Fibroblast of peridontal ligament (primary cell): ENCODE measurements around the gene ANKRD27.
"Not testable (repeated sequence)": the region's sequence is repeated elsewhere in the genome, so short reads cannot be mapped to it uniquely, and the experiment has no call there.

Source experiments
- DNase-seq: peaks from one replicate; pipeline ENCODE4 v3.0.0-alpha.2; 2010; ENCODE audit errors: extremely low read depth

Gene ANKRD27

GRCh38 chr19:32652331-32652730 is 22.6 kb downstream of the ANKRD27 start:
- DNase-seq: not testable (repeated sequence)

DNA sequence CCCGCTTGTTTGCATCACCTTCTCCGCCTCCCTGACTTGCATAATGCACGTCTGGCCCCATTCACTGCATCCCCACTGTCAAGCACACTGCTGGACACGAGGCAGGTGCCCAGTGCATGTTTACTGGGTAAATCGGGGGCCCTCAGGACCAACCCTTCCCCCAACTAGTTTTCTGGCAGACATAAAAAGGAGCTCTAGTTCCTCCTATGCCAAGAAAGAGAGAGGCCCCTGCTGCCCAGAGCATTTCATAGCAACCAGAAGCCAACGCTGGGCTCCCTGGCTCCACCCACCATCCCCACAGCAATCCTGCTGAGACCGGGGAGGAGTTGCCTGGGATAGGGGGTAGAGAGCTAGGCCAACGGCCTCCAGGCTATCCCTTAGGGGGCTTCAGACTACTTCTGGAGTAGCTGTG is 23.2 kb downstream of the ANKRD27 start:
- DNase-seq: no peak

- DNase-seq: no peak
Measured at GRCh38 chr19:32650671-32651070, 24.3 kb downstream of the ANKRD27 start.

DNA sequence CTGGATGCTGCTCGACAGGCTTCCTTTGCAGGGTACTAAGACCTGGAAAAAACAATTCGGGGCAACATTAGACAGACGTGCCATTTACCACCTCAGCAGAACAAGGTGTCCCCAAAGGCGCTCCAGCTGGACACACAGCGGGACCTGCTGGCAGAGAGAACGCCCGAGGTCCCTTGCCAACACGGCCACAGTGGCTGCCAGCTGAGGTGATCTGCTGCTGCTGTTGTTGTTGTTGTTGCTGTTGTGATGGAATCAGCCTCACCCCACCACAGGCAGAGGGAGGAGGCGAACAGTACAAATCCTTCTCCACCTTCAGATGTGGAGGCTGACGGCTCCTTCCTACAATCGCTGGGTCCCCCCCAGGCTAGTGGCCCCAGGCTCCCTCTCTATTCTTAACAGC is 25.2 kb downstream of the ANKRD27 start:
- DNase-seq: no peak

GRCh38 chr19:32647361-32647760 is 27.6 kb downstream of the ANKRD27 start:
- DNase-seq: no peak

- no peak for DNase-seq
Measured at GRCh38 chr19:32646556-32646955, 28.4 kb downstream of the ANKRD27 start.

DNA sequence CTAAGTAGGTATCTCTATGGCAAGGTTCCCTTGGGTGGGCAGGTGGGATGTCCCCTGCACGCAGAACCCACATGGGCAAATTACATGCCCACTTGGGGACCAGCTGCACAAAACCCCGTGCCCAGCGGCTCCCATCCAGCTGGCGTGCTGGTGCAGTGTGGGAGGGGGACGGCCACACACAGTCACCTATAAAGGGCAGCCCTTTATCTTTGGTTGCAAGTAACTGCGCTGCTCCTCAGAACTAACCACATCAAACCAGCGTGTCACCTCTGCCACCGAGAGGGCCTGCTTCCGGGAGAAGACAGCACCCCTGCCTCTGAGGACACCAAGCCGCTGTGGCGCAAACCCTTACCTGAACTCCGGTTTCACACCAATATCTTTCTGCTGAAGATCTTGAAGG is 32.2 kb downstream of the ANKRD27 start:
- DNase-seq: no peak

- no peak for DNase-seq
Measured at GRCh38 chr19:32638625-32639024, 36.4 kb downstream of the ANKRD27 start.

DNA sequence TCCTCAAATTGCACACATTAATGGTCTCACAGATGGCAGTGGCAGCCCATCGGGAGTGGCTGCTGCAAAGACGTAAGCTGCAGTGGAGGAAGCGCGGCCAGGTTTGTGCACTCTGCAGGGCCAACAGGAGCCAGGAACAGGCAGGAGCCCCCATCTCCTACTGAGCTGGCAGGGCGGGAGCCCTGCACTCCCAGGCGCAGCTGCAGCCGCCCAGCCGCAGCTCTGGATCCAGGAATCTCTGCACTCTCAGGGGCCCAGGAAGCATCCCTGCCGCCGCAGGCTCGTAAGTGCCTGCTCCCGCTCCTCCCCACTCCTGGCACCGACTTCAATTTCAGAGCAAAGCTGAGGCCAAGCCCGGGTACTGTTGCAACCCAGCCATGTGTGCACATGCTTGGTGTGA is 37.5 kb downstream of the ANKRD27 start:
- no peak for DNase-seq

- DNase-seq: no peak
Measured at GRCh38 chr19:32631381-32631780, 43.6 kb downstream of the ANKRD27 start.

GRCh38 chr19:32630338-32630737 is 44.6 kb downstream of the ANKRD27 start:
- no peak for DNase-seq

- no peak for DNase-seq
Measured at GRCh38 chr19:32627714-32628270, 47.2 kb downstream of the ANKRD27 start.

DNA sequence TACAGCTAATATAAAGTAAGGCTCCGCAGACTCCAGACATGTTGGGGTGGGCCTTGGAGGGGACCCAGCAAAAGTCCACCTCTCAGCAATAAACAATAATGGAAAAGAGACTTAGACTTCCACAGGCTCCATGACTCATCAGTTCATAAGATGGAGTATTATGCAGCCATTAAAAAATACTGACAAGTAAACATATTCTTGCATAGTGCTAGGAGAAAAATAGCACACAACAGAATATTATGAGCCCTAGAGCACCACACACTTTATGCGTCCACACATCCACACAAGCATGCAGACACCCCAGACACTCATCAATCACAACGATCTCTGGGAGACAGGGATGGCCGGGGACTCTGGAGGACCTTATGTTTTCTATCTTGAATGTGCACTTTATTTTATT is 48.0 kb downstream of the ANKRD27 start:
- DNase-seq: no peak

DNA sequence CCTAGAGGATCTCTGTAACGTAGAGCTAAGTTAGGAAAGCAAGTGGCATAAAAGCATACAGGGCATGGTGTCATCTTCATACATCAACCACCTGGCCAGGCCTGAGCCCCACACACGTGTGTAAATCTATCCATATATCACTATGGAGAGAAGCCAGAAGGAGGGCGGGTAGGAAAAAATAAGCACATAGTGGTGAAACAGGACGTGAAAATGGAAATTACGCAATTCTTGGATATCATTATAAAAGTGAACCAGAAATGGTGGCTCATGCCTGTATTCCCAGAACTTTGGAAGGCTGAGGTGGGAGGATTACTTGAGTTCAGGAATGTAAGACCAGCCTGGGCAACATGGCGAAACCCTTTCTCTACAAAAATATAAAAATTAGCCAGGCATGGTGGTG is 50.6 kb downstream of the ANKRD27 start:
- DNase-seq: no peak

DNA sequence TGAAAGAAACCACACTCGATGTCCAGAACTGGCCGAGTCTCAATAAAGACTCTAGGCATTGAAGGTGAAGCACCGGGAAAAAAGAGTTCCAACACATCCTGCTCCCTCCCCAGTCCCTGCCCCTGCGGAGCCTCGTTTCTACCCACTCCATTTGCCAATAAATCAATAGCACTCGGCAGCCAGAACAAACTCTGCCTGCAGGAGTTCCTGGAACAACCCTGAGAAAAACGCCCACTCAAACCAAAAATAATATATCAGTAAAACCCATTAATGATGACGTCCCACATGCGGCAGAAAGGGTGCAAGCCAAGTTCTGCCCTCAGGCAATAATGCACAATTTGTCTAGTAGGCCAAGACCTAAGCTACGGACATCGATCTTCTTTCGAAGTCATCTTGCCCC is 53.0 kb downstream of the ANKRD27 start:
- DNase-seq: no peak

GRCh38 chr19:32619051-32619685 is 55.8 kb downstream of the ANKRD27 start:
- no peak for DNase-seq

DNA sequence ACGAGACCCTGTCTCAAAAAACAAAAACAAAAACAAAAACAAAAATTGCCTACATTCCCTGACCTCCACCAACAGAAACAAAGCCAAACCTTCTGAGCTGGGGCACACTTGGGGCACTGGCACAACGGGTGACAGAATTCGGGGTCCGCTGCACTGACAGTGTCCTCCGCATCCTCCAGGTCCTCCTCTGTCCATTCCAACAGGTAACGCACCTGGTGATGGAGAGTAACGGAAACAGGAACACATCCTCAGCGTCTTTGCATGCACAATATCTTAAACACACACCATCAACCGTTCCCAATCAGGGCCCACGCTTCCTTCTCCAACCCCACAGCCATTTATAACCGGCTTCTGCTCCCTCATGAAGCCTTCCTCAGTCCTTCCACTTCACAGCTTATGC is 59.4 kb downstream of the ANKRD27 start:
- DNase-seq: no peak

DNA sequence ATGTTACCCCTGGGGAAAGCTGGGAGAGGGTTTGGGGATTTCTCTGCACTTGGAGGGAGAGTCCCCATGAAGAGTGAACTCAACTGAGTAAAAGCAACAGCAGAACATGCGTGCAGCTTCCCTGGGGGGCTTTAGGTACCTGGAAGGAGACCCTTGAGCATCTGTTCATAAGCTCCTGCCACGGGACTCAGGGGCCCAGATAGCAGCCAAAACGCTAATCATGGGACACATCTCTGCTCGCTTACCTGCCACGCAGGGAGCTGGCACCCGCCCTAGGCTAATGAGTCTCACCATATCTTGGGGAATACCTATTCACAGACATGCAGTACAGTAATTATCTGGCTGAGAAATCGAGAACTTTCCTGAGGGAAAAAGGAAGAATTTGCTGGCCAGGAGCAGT is 60.1 kb downstream of the ANKRD27 start:
- DNase-seq: no peak

DNA sequence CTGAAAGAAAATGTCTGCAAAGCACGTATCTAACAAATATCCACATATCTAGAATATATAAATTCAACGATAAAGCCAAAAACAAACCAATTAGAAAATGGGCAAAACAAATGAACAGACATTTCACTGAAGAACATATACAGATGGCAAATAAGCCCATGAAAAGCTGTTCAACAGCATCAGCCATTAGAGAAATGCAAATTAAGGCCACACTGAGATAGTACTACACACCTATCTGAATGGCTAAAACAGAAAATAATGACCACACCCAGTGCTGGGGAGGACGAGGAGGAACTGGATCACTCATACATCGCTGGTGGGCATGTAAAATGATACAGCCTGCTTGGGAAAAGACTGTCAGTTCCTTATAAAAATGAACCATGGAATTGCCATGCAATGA is 62.0 kb downstream of the ANKRD27 start:
- no peak for DNase-seq

DNA sequence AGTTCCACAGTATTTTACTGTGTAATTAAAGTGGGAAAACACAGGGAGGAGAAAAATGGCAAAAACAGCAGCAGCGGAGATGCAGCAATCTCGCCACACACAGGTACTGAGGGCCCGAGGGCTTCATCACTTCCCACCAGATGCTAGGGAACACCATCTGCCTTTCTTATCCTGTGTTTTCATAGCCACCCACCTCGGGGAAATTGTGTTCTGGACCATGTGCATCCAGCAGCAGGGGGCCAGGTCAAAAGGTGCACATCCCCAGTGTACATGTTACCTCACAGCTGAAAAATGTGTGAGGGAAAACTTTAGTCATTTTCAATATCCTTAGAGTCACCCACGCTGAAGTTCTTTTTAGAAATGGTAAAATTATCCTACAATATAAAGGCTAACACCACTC is 63.8 kb downstream of the ANKRD27 start:
- DNase-seq: no peak

DNA sequence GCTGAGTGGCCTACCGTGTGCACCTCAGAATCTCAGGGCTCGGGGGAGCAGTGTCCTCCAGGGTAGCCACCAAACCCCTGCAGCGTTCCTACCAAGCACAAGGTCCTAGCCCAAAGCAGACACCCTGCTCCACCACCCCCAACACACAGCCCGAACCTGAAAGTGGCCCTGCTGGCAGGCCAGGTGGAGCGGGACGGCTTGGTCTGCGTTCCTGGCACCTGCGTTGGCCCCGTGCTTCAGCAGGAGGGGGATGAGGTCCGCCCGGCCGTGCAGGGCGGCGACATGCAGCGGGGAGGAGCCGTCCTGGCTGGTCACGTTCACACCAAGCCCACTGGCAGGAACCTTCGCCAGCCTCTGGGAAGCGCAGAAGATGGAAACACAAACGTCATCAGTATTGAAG is 67.5 kb downstream of the ANKRD27 start:
- DNase-seq: no peak

DNA sequence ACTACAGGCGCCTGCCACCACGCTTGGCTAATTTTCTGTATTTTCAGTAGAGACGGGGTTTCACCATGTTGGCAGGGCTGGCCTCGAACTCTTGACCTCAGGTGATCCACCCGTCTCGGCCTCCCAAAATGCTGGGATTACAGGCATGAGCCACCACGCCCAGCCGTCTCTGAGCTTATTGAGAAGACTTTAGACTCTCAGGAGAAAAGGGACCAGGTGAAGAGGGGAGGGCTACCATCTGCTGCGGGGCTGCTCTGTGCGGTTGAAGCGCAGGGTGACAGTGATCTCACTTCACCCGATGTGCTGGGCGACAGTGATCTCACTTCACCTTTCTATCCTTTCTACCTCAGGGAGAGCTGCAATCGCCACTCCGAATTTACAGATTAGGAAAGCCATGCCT is 68.7 kb downstream of the ANKRD27 start:
- no peak for DNase-seq

DNA sequence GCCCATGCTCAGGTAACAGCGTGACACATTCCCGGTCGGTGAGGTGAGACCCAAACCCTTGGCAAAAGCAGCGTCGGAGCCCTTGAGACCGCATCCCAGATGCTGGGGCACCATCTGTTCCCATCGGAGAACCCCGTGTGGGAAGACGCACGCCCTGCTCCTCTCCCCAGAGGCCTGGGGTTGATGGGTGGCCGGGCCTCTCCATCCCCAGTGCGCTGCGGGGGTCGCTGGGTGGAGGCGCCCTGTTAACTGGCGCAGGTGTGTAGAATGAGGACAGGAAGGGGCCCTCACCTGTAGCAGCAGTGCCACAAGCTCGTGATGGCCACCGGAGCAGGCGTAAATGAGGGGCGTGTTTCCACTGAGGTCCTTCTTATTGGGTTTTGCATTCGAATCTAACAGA is 69.4 kb downstream of the ANKRD27 start:
- DNase-seq: no peak

DNA sequence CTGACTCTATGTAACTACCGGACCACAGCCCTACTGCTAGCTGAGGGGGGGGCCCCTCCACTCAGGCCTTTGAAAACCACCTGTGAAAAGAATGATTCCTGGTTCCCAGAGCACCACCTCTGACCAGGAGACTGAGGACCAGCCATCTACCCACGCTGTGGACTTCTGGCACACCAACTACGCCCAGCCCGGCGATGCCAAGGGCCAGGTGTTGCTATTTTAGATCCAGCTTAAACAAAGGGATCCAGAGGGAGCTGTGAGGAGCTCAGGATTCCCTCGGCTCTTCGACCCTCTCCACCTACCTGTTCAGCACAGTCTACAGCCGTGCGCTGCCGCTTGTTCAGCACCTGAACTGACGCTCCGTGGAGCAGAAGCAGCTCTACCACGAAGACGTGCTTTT is 71.0 kb downstream of the ANKRD27 start:
- DNase-seq: no peak
